IPS-NIHi7 (cell line): ENCODE measurements around the gene MTRFR.
"Not testable (repeated sequence)": the region's sequence is repeated elsewhere in the genome, so short reads cannot be mapped to it uniquely, and the experiment has no call there.

Experiments
- DNase-seq: peaks from one replicate; pipeline ENCODE4 v3.0.0; 2012; ENCODE audit warnings: mixed read lengths; ENCODE audit errors: extremely low spot score

The MTRFR gene

DNA sequence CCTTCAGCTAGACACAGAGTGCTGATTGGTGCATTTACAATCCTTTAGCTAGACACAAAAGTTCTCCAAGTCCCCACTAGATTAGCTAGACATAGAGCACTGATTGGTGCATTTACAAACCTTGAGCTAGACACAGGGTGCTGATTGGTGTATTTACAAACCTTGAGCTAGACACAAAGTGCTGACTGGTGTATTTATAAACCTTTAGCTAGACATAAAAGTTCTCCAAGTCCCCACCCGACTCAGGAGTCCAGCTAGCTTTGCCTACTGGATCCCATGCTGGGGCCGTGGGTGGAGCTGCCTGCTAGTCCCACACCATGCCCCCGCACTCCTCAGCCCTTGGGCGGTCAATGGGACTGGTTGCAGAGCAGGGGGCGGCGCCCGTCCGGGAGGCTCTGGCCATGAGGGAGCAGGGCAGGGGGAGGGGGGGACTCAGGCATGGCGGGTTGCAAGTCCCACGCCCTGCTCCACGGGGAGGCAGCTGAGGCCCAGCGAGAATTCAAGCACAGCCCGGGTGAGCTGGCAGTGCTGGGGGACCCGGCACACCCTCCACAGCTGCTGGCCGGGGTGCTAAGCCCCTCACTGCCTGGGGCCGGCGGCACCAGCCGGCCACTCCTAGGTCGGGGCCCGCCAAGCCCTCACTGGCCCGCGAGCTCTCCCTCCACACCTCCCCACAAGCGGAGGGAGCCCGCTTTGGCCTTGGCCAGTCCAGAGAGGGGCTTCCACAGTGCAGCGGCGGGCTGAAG, 15.9 kb downstream of the MTRFR start:
- not testable (repeated sequence) for DNase-seq

DNA sequence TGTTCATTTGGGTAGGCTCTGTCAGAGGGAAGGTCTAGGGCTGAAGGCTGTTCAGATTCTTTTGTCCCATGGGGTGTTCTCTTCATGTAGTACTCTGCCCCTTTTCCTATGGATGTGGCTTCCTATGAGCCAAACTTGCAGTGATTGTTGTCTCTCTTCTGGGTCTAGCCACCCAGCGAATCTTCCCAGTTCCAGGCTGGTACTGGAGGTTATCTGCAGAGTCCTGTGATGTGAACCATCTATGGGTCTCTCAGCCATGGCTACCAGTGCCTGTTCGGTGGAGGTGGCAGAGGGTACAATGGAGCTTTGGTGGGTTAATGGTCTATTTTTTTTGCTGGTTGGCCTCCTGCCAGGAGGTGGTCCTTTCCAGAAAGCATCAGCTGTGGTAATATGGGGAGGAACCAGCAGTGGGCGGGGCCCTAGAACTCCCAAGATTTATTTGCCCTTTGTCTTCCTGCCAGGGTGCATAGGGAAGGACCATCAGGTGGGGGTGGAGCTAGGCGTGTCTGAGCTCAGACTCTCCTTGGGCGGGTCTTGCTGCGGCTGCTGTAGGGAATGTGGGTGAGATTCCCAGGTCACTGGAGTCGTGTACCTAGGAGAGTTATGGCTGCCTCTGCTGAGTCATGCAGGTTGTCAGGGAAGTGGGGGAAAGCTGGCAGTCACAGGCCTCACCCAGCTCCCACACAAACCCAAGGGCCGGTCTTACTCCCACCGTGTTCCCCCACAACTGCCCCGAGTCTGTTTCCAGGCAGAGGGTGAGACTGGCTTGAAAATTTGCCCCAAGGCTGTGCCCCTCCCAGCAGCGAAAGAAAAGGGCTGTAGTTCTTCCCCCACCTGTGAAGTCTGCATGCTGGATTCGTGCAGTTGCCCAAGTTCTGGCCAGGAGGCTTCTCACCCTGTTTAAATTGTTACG, 17.5 kb downstream of the MTRFR start:
- no peak for DNase-seq

DNA sequence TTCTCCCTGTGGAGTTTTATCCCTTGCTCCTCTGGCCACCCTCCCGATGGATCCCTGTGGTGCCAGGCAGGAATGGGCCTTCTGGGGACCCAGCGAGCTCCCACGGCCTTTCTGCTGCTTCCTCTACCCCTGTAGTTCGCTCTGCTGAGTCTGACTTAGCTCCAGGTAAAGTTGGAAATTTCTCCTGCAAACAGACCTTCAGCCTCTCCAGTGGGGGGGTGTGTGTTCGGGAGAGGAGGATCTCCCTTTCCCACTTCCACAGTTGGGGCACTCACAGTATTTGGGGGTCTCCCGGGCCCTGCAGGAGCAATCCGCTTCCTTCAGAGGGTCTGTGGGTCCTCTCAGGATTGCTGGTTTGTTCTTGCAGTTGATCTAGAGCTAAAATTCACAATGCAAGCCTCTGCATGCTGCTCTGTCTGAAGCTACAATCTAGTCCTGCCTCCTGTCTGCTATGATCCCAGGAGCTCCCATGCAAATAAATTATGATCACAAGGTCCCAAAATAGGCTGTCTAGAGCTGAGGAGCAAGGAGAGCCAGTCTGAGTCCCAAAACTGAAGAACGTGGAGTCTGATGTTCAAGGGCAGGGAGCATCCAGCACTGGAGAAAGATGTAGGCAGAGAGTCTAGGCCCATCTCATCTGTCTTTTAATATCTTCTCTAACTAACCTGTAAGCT, 18.3 kb downstream of the MTRFR start:
- DNase-seq = no peak

DNA sequence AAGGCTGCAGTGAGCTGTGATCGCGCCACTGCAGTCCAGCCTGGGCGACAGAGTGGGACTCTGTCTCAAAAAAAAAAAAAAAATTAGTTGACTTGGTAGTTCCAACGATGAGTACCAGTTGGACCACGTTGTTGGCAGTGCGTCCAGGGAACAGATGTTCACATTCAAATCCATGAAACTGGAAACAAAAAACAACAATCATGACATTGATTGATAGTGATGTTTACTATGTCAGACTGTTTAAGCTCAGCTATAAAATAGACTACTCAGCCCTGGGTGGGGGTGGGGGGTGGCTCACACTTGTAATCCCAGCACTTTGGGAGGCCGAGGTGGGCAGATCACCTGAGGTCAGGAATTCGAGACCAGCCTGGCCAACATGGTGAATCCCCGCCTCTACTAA, 19.1 kb downstream of the MTRFR start:
- not testable (repeated sequence) for DNase-seq

DNA sequence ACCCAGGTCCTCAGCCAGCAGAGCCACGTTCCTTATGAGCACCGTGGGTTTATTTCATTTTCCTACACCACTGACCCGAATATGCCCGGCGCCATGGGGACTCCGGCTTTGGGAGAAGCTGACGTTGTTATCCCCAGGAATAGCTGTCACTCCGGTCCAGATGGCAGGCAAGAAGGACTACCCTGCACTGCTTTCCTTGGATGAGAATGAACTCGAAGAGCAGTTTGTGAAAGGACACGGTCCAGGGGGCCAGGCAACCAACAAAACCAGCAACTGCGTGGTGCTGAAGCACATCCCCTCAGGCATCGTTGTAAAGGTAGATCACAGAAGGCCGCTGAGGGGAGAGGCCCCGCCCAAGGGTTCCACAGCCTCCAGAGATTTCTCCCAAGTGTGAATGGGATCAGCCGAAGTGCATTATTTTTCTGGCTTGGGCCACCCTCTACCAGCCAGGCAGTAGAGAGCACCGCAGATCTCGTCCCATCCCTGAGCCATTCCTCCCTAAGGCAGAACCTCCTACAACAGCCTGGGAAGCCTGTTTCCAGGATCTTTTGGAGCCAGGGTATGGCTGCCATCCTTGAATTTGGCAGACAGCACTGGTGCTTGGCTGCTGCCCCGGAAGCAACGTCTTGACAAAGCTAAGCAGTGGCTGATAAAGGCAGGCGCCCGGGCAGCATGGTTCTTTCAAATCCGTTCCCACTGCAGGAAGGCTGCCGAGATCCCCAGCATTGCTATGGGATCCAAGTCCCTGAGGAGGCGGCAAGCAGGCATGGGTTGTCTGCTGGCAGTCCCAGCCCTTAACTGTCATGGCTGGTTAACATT, 20.6 kb downstream of the MTRFR start:
- no peak for DNase-seq

DNA sequence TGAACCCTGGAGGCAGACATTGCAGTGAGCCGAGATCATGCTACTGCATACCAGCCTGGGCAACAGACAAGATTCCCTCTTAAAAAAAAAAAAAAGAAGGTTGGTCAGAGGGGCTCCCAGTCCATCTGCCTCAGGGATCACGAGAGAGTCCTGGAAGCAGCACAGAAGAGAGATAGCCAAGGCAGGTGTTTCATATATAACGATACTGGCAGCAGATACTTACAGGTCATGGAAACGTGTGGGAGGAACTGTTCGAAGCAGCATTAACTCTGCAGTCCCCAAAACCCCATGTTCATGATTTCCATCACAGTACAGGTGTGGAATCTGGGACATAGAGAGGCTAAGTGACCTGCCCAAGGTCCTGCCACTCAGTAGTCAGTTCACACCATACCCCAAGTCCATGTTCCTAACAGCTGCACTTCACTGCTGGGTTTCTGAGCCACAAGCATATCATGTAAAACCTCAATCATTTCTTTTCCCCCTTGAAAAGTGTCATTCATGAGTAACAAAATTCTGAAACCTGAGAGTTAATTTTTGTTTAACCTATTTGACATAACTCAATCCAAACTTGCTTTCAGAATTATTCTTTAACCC, 21.7 kb downstream of the MTRFR start:
- no peak for DNase-seq

DNA sequence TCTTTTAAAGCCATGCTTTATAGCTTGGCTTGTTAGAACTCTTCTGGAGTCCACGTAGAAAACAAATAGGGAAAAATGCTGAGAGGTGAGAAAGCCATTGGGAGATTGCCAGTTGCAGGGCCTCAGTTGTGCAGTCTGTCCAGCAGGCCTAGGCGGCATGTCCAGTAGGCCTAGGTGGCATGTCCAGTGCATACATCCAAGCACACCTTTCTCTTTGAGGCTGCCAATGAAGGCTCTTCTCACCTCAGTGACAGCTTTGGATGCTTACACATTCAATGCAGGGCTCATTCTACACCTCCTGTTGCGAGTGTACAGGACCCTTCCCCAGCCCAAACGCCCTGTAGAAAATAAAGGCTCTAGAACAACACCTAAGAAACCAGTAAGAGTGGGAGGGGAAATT, 25.4 kb downstream of the MTRFR start:
- no peak for DNase-seq

DNA sequence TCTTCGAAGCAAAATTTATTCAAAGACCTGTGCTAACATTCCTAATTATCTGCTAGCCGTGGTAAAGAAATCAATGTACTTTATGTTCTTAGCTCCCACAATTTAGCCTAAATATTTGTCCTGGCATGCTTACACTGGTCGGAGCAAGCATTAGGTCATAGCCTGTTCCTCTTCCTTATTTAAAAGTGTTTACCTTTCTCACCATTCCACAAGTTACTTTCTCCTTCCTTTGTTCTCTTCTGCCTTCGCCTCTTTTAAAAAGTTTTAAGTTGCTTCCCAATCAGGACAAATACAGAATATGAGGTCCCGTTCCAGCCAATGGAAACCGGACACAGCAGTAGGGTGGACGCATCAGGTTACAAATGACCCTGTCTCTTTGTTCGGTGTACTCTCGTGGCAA, 26.8 kb downstream of the MTRFR start:
- DNase-seq = no peak

DNA sequence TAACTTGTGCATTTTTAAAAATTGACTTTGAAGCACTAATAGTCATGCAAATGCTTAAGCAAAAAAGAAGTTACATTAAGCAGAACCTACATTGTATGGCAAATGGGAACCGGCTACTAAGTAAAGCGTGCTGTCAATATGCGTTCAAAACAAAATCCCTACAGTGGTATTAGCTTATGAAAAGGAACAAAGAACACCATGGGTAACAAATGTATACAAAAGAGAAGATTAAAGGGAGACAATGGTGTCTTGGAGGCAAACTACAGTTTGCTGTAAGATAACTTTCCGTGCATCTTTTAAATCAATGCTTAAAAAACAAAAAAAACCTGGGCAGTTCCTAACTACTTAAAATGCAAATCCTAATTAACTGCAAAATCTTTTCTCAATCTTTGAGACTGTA, 28.0 kb downstream of the MTRFR start:
- DNase-seq = no peak

DNA sequence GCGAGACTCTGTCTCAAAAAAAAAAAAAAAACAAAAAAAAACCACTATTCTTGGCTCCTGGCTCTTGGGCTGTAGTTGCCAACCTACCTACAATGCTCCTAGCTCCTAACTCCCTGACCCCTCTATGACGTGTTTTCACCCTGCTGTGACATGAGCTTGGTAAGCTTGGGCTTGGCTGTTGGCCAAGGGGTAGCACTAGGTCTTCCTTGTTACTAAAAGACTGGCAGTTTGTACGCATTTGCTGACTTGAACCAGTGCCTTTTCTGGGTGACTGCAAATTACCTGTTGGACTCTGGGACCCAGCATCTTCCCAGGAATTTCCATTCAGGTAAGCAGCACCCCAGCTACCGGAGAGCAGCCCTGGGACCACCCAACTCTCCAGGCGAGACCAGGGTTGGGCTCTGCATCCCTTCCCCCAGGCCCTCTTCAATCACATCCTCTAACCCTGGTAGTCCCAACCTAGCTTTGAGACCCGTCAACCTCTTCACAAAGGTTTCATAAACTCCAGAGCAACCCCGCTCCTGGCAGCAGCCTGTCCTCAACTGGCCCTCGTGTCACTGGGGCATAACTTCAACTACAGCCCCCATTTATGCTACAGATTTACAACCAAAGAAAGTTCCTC, 30.1 kb downstream of the MTRFR start:
- DNase-seq = no peak

DNA sequence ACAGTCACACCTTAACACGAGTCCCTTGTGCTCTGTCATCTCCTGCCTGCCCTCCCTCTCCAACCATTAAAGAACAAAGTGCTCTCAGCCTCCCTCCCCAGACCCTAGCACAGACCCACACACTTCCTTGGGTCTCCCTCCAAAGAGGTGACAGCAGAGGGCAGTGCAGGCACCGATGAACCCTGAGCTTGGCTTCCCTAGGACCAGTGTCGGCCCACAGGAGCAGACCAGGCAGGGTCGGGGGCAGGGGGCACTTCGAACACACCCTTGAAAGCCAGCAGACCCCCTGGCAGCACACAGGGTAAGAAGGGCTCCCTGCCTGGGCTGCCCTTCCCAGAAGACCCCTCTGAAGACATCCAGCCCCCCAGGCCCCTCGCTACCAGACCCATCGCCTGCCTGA, 31.4 kb downstream of the MTRFR start:
- peak; percentile 78 for DNase-seq

DNA sequence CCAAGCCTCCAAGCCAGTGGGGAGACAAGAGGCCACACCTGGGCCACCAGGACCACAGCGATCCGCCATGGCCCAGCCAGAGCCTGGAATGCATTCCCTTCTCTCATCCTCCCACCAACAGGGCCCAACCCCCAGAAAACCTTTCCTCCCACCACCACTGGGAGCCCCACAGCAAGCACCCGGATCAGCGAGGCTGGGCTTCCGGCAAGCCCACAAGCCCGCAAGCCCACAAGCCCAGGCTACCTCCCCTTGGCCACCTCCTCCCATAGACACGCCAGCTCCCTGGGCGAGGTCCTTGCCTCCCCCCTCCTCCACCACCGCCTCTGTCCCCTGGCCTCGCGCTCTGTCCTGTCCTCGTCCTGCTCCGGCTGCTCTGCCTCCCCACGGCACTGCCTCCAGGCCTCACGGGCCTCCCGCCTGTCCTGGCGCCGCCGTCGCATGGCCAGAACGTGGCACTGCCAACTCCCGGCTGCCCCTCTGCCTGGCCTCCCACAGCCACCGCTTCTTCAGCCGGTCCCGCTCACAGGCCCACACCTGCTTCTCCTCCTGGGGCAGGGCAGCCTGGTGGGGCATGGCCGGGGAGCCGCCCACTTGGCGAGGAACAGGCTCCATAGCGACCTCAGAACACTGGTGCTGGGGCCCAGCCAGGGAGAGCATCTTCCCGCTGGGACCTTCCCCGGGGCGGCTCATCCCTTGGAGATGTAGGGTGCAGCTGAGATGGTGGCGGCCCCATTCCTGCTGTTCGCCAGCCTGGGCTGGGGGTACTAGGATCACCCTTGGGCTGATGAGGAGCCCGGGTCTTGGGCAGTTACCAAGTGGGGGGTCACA, 32.8 kb downstream of the MTRFR start:
- no peak for DNase-seq

DNA sequence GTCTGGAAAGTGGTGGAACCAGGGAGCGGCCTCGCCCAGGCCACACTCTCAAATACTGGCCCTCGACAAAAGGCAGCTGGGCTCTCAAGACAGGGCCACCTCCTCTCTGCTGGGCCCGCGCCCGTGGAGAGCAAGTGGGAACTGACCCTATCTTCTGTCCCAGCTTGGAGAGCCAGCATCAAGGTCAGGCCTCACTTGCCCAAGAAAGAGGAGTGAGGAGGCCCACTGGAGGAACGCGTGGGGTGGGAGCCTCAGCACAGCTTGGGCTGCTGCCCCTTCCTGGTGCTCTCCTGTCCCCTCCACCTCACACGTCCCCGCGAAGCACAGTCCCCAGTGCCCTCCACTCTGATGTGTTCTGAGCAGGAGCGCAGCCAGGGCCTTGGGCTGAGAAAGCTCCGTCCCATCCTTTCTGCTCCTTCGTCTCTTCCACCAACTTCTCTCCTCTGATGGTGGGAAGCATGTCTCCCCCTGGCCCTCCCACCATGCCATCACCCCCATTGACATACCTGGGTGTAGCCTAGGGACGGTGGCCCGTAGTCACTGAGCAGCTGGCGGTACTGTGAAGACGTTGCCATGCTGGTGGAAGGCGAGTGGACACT, 33.5 kb downstream of the MTRFR start:
- DNase-seq = no peak

DNA sequence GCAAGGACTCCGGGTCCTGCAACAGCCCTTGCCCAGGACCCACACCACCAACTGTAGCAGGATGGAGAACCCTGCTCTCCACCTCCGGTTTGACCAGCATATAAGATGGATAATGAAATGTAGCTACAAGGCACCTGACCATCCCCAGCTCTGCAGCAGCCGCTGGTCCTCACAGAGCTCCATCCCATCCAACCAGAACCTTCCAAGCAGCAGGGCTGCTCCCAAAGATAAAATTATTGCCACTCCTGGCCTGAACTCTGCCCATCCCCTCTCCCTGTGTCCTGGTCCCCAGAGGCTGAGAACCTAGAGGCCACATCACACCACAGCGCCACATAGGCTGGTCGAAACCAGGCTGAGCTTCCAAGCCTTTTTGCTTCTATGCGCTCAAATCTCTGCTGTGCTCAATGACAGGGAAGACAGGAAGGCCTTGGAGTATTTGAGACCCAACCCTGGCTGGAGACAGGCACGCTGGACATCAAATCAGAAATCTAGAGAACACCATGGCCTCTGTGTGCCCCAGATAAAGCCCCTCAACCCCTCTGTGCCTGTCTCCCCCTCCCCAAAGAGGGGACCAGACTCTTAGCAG, 34.2 kb downstream of the MTRFR start:
- DNase-seq = no peak

DNA sequence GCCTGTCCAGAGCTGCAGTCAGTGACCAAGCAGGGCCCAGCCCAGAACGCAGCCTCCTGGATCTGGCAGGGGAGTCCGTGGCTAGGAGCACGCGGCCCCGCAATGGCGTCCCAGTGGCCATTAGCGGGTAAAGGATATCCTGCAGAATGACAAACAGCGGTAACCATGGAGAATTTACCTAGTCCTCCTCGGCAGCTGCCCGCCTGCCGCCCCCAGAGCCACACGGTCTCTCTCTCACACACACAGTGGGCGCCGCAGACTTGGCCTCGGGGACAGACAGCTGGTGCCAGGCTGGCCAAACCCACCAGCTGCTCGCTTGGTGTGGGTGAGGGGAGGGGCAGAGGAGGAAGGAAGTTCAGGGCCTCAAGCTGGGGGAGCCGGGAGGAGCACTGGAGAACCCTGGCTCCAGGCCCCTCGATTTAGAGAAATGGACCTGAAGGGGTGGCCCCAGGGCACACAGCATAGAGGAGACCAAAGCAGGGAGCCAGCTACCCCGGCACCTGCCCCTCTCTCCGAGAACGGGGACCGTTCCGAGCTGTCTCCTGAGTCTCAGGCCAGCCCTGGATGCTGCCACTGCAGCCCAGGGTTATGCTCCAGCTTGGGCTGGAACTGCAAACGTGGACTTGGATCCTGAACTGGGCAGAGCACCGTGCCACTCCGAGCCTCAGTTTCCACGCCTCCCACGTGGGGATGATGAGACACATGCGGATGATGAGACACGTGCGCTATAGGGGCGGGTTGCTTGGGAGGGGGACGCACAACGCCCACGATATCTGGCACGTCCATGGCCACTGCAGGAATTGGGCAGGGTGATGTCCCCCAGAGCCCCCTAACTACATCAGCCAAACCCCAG, 35.0 kb downstream of the MTRFR start:
- no peak for DNase-seq

DNA sequence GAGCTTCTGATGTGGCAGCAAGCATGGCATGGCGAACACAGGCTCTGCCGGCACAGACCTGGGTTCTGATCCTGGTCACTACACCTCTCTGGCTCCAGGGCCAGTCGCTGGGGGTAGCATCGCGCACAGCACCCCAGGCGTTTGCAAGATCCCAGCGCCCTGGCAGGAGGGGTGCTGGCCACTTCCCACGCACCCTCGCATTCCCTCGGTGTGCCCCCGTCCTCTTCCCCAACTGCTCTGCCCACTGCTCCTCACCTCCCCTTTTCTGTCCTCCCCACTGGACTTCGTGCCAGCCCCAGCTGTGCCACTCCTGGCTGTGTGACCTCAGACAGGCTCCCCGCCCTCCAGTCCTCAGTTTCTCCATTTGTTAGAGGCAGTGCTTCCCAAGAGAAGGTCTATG, 35.6 kb downstream of the MTRFR start:
- no peak for DNase-seq

DNA sequence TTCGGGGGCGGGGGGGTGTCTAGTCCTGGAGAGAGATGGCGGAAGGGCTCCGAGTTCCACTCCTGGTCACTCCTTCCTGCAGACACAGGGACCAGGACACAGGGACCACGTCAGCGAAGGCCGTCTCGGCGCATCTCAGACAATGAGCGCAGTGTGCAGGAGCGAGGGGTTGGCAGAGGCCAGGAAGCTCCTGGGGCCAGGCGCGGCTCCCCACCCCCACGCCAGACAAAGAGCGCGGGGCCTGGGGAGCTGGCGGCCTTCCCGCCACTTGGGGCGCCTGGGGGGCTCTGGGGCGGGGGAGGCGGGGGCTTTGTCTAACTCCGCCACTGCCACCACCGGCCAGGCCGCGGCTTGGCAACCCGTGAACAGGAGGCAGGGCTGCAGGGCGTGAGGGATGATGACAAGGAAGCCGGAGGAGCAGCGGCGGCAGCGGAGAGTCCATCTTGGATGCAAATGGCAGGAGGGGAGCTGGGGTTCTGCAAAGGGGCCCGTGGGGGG, 36.2 kb downstream of the MTRFR start:
- peak; percentile 69 for DNase-seq

DNA sequence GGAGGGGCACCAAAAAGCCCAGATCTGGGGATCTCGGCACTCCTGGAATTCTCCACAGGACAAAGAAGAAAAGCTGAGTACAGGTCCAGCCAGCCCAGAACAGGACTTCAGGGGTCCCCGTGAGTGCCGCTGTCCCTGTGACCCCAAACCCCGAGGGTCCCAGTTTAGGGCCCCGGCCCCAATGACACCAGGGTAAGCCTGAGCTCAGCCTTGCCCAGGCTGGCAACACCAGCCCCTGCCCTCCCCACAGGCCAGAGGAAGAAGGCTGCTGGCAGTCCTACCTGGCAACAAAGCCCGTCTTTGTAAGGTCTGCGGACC, 36.6 kb downstream of the MTRFR start:
- no peak for DNase-seq
